UCSD-AML1 (cell line): ENCODE results near the gene DPM3.
"Not testable (repeated sequence)": the region's sequence is repeated elsewhere in the genome, so short reads cannot be mapped to it uniquely, and the experiment has no call there.

ENCODE experiments used
- DNase-seq: peaks from one replicate; lab custom pipeline; 2025; ENCODE audit not compliant: unreplicated experiment; lab: John Stamatoyannopoulos, UW

DPM3 gene

DNA sequence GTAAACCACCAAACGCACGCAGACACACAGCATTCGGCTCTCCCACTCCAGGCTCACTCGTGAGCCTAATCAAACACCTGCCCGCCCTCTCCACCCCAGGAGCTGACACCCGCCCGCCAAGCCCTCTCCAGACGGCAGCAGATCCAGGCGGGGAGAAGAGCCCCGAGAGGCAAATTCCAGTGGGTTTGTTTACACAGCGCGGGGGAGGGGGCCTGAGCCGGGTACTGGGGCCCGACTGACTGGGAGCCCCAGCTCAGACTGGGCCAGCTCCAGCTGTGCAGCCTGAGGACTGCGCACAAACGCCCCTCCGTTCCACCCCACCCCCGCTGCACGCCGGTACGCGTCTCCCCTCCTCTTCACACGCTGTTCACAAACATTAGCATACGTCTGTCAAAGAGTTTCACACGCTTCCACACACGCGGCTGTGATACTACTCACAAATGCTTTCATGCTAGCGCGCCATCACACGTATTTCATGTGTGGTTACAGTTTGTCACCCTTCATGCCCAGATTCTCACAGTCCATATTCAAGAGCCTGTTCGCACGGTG, 13.7 kb downstream of the DPM3 start:
- no peak for DNase-seq

DNA sequence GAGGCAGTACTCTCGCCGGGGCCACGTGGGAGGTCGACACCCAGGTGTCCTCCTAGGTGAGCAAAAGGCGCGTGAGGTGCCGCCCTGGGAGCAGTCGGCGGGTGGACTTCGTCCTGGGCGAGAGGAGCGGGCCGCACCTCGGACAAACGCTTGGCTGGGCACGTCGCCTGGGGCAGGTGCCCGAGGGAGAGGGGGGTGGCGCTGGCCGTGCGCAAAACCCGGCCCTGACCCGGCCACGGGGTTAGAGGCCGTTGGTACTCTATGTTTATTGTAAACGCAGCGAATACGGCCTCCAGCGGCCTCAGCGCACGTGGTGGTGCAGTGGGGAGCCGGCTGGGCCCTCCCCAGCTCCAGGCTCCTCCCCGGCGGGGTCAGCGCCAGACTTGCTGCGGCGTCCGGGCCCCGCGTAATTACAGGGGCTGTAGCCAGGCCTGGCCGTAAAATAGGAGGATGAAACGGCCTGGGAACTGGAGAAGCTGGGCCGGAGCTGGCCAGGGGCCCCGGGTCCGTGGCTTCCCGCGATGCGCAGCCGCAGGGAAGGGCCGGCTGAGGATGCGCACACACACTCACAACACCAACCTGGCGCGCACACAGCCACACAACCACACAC, 14.3 kb downstream of the DPM3 start:
- DNase-seq: no peak

DNA sequence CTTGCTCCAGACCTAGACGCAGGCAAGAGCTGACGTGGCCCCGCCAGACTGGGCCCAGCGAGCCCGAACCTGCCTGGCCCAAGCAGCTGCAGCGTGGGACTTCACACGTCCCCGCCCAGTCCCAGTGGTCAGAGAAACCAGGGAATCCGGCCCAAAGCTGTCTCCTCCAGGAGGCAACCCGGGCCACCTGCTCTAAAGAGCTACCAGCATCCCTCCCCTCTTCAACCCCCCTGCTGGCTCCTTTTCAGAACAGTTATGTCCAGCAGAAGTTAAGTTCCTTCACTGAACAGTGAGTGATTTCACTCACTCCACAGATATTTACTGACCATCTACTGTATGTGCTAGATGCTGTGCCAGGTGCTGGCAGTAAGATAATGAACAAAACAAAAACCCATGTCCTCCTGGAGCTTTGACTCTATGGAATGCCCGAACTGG, 14.8 kb downstream of the DPM3 start:
- no peak for DNase-seq

DNA sequence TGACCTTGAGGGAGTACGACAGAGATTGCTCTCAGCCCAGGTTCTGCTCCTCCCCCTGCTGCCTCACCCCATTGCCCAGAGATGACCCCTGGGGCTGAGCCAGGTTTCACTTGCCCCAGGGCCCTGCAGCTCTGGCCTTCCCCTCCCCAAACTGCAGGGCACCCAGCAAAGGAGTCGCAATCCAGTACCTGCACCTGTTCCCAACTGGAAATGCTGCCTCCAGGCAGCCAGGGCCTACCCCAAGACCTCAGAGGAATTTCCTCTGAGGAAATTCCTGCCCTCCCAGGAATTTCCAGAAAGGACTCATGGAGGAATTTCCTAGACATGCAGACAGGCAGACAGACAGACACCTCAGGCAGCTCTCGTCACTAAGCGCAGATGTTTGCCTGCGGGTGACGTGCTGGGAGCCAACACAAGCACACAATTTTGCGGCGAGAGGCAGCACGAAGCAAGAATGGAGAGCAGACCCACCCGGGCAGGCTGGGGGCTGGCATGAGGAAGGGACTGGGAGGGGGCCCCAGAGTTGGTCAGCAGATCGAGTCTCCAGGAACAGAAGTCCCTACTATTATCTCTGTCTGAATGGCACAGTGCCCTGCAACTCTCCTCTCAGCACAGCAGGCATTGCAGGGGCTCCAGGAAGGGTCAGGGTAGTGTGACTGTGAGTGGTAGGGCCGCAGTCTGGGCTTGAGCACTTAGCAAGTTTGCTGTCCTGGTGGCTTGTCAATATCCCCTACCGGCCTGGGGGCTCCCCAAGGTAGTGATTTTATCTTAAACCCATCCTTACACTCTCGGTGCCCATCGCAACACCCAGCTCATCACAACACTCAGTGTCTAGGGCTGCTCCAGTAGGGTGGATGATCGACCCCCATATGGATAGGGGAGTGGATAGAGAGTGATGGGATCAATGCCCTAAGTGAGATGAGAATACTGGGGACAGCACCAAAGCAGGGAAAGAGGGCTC, 15.5 kb downstream of the DPM3 start:
- no peak for DNase-seq

DNA sequence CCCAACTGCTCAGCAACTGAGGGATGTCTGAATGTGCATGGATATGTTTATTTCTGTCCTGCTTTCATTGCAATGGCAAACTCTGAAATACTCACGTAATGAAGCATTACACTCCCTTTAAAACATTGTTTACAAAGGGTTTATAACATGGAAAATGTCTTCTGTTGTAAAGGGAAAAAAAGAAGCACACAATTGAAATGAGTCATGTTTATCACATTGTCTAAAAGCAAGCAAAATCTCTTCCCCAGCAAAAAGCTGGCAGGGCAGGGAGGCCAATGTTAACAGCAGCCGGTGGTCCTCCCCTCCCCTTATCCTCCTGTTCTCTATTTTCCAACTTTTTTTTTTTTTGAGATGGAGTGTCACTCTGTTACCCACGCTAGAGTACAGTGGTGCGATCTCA, 16.5 kb downstream of the DPM3 start:
- no peak for DNase-seq

DNA sequence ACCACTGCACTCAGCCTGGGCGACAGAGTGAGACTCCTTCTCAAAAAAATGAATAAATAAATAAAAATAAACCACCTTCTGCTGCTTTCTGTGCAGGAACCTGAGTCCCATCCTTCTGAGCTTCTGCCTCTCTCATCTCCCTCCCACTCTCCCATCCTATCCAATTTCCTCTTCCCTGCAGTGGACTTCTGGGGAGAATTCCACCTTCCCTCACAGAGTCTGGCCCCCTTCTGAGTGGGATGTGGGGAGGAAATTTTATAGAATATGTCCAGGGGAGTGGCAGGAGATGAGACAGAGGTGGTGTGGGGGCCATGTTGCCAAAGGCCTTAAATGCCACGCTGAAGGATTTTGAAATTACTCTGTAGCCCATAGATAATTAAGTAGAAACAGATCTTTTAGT, 18.0 kb downstream of the DPM3 start:
- no peak for DNase-seq

DNA sequence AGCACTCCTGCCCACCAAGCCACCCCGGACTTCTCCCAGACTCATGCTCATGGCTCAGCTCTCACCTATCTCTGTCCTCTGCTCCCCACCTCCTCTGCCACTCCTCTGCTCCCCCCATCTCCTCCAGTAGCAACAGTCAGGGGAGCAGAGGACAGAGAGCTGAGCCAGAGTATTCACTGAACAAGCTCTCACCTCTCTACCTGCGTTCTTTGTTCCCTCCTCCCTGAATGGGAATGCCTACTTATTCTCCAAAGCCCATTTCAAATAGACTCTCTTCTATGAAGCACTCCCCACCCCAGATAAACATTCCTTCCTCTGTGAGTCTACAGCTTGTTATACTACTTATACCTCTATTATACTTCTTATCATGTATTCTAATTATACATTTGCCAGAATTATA, 19.1 kb downstream of the DPM3 start:
- no peak for DNase-seq

DNA sequence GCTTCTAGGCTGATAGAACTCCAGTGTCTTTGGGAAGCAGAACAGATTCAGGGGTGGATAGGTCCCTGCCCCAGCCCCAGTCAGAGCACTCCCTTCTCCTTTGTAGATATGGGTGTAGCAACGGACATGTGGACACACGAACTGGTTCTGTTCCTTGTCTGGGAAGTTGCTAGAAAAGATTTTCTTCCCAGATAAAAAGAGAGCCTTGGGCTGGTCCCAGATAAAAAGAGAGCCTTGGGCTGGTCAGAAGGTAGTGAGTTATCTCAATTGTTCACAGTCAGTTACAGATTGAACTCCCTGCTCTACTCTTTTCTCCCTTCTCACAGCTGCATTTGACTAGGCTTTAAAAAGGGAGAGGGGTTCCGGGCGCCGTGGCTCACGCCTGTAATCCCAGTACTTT, 20.1 kb downstream of the DPM3 start:
- no peak for DNase-seq

DNA sequence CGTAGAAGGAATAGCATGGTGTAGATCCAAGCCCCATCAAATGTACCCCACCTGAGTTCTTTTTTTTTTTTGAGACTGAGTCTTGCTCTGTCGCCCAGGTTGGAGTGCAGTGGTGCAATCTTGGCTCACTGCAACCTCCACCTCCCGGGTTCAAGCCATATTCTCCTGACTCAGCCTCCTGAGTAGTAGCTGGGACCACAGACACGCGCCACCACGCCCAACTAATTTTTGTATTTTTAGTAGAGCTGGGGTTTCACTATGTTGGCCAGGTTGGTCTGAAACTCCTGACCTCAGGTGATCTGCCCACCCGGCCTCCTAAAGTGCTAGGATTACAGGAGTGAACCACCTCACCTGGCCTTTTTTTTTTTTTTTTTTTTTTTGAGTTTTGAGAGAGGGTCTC, 22.2 kb downstream of the DPM3 start:
- DNase-seq: not testable (repeated sequence)

DNA sequence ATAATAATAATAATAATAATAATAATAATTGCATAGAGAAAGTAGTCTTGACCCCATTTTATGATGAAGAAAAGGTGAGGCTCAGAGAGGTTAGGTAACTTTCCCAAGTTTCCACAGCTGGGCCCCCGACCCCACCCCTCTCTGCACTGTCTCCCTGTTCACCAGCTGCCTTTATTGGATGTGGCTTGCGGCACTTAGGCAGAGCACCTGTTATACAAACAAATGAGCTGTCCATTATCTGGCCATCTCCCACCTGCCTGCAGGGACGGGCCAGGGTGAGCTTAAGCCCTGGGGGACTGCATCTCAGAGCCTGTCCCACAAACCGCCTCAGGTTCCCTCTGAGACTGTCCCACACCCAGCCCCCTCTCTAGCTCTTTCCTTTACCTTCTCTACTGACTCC, 22.7 kb downstream of the DPM3 start:
- DNase-seq: no peak

DNA sequence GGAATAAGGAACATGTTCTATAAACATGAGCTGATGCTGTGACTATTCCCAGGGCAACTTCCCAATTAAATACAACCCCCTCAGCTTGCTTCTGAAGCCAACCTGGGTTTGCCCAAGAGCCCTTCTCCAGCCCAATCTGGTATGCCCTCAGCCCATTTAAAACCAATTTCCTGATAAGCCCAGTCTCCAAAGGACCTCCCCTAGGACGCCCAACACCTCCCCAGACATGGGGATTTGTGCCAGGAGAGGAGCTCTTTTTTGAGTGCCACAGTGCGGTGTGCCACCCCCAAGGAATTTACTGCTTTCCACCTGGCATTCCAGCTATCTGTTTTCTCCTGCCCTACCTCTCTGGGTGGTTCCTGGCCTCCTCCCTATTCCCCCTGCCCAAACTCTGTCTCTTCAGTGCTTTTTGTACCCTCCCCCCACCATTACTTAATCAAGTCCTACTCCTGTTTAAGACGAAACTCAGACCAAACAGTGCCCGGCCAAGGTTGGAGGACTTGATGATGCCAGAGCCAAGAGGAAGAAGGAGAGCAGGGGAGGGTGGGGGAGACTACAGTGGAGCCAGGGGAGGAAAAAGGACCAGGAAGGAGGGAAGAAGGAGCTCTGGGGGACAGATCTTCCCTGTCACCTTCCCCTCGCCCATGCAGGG, 24.1 kb downstream of the DPM3 start:
- no peak for DNase-seq

DNA sequence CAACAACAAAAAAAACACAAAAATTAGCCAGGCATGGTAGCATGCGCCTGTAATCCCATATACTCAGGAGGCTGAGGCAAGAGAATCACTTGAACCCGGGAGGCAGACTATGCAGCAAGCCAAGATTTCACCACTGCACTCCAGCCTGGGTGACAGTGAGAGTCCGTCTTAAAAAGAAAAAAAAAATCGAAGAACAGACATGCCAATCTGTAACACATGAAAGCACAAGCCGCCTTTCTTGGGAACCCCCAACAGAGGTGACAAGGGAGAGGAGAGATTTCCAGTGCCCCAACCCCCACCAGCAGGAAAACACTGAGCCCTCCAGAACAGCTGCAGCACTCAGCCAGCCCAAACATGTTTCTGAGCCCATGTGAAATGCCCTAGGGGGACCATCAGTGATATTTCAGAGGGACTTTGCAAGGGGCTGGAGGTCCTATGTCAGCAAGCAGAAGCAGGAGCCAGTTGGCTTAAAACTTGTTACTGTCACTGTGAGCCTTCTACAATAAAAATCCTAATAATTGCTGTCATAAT, 26.8 kb downstream of the DPM3 start:
- no peak for DNase-seq

DNA sequence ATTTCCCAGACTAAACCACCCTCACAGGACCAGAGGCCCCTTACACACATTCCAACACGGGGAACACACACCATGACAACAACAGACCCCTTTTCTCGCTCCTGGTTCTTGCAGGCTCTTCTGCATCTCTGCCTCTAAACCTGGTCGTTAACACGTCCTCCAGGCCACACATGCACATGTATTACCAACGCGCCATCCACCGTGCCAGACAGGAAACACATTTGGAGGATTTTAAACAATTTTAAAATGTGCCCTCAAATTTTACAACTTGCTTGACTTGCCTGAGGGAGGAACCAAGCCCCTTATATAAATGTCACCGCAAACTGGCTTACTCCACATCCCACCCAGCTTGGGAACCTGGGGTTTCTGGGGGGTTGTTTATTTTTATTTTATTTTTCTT, 29.5 kb downstream of the DPM3 start:
- no peak for DNase-seq

DNA sequence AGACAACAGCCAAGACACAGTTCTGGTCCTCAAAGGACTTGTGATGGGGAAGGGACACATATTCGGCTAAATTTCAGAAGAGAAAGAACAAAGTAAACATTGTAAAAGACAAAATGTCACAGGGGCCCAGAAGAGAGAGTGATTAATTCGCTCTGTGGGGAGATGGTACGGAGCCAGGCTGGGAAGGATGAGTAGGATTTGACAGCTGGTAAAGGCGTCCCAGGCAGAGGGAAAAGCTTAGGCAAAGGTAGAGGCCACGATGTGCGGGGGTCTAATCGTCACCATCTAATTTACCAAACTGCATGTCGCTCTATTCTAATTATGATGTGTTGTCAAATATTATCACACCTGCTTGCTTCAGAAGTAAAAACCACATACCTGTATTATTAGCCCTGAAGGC, 29.9 kb downstream of the DPM3 start:
- no peak for DNase-seq

DNA sequence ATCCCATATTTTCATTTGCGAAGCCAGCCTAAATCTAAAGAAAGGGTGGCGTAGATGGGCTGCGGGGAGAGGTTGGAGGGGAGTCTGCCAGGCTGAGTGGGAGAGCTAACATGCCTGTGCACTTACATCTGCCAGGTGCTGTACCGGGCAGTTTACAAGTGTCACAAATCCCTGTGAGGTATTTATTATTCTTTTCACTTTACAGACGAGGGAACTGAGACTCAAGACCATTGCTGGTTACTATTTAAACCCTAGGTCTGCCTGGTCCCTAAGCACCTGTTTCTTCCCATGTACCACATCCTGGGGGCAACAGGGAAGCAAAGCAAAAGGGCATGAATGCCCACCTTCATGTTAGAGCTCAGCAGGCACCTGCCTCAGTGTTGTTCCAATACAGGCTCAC, 32.0 kb downstream of the DPM3 start:
- no peak for DNase-seq

DNA sequence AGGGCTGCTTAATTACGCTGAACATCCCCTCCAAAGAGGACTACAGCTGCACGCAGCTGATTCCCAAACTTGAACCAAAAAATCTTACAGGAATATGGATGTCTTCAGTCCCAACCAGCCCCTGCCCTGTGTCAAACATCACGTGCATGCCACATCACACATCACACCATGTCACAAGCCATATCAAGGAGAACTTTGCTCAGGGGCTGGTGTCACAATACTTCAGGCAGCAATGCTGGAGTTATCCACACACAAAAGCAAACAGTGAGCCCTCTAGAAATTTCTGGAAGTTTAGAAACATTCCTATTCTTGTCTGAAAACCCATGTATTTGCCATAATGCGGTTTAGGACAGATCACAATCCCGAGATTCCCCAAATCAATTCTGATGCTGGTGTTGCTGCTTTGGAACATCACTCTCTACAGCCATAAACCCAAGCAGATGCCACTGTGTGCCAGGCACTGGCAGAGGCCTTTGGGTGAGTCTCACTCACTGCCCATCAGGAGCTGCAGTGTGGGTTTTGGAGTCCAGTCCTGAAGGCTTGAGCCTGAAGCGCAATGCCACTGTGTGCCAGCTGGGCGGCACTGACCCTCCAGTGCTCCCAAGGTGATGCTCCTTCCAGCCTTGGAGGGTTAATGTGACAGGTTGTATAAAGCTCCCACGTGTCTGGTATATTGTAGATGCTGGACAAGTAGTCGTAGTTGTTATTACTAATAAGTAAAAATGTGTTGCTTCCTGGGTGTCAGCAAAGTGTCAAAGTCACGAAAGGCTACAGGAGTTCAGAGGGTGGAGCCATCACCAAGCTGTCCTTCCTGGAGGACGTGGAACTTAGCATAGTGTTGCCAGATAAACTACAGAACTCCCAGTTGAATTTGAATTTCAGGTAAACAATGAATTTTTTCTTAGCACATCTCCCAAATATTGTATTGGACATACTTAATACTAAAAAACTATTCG, 32.7 kb downstream of the DPM3 start:
- DNase-seq: no peak

DNA sequence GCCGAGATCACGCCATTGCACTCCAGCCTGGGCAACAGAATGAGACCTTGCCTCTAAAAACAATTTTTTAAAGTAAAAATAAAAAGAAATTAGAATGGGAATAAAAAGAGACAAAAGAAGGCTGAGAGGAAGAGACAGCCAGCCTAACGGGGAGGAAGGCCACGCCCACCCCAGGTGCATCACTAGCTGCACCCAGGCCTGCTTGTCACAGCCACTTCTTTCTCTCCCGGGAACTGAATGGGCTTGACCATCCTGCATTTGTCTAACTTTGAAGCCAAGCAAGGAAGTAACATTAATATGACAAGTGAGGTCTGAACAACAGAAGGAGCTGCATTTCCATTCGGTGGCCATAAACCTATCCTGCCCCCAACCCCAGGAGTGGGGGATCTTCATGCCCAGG, 33.5 kb downstream of the DPM3 start:
- no peak for DNase-seq

DNA sequence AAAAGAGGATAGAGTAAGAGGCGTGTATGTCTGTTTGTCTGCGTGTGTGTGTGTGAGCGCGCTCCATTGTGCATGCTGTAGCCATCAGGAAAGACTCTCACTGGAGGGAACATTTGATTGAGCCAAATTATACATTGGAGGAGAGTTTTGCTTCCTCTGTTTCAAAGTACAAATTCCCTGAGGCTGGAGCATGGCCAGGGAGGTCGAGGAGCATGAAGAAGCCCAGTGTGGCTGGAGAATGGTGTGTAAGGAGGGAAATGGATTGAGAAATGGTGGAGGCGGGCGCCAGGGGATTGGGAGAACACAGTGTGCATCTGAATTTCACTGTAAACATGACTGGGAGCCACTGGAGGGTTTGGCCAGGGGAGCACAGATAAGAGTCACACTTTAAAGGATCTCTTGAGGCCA, 34.7 kb downstream of the DPM3 start:
- DNase-seq: no peak

DNA sequence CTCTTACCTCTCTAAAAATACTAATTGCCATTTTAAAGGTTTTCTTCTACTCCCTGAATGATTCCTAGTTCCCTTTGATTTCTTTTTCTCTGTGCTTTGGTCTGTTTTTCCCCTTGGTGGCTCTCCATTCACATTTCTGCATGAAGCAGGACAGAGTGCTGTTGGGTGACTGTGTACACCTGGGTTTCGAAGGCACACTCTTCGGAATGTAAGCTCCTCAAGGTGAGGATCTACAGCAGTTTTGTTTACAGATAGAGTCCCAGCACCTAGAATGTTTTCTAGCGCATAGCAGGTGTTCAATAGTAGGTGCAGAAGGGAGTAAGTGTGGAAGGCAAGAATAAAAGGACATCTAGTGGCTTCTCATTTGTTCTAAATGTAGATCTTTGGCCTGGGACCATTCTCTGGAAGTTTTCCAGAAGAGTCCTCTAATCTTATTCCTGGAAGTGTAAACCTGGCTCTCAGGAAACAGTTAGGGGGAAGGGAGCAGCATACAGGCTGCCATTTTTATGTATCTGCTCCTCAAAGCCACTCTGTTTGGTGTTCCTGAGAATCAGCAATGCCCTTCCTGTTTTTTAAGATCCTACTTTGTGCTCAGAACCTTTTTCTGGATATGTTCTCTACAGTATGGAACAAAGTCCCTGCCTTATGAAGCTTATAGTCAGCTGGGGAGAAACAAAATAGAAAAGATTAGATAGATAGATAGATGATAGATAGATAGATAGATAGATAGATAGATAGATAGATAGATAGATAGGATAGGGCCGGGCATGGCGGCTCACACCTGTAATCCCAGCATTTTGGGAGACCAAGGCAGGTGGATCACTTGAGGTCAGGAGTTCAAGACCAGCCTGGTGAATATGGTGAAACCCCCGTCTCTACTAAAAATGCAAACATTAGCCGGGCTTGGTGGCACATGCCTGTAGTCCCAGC, 35.5 kb downstream of the DPM3 start:
- DNase-seq: no peak
